ENCODE results near the gene AGAP2.

DNA sequence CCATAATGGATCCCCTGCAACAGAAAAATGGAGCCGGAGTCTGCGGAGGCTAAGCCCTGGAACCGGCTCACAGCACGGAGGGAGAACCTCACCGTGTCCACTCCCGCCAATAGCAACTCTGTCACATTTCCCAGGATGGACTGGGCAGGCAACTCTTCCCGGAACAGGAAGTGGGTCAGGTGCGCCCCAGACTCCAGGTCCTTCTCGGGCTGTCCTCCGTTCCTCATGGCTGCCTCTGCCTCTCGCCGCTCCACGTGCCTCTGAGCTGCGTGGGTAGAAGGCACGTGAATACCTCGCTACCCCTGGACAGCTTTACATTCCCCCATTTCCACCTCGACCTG lies 26.1 kb upstream of the AGAP2 start:
- no peak for TF ChIP-seq POLR2AphosphoS5 (IDR thresholded peaks at IDR 0.05)
- TF ChIP-seq, protein P1, sequence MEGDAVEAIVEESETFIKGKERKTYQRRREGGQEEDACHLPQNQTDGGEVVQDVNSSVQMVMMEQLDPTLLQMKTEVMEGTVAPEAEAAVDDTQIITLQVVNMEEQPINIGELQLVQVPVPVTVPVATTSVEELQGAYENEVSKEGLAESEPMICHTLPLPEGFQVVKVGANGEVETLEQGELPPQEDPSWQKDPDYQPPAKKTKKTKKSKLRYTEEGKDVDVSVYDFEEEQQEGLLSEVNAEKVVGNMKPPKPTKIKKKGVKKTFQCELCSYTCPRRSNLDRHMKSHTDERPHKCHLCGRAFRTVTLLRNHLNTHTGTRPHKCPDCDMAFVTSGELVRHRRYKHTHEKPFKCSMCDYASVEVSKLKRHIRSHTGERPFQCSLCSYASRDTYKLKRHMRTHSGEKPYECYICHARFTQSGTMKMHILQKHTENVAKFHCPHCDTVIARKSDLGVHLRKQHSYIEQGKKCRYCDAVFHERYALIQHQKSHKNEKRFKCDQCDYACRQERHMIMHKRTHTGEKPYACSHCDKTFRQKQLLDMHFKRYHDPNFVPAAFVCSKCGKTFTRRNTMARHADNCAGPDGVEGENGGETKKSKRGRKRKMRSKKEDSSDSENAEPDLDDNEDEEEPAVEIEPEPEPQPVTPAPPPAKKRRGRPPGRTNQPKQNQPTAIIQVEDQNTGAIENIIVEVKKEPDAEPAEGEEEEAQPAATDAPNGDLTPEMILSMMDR (IDR thresholded peaks at IDR 0.05), result no peak

All from transverse colon (tissue), 4 donors.